HG03175 (cell line): Measurements from ENCODE around the gene IL7R.
A peak's percentile ranks its signal among the peaks of the same experiment; 100 is the strongest.

Experiments
- ATAC-seq: cut with Tn5 transposase; IDR thresholded peaks from one replicate; pipeline ENCODE4 v1.9.1; 2021; ENCODE audit warnings: mild to moderate bottlenecking, moderate library complexity; ENCODE audit not compliant: unreplicated experiment

The IL7R gene

GRCh38 chr5:35856765-35857351 is at the start of gene IL7R:
Gene IL7R (plus strand): TSS chr5:35856891. CDS start chr5:35856978, 87 bp downstream.
- peak; percentile 47 for ATAC-seq

GRCh38 chr5:35810601-35811000 is 46.1 kb upstream of the IL7R start:
- no peak for ATAC-seq

- no peak for ATAC-seq
Observed at GRCh38 chr5:35811108-35811741, 45.5 kb upstream of the IL7R start.

- ATAC-seq: no peak
Observed at GRCh38 chr5:35813521-35813920, 43.2 kb upstream of the IL7R start.

- ATAC-seq: no peak
Observed at GRCh38 chr5:35815089-35815936, 41.4 kb upstream of the IL7R start.

- ATAC-seq: no peak
Observed at GRCh38 chr5:35816881-35817521, 39.7 kb upstream of the IL7R start.

- no peak for ATAC-seq
Observed at GRCh38 chr5:35819026-35819425, 37.7 kb upstream of the IL7R start.

GRCh38 chr5:35819668-35820067 is 37.0 kb upstream of the IL7R start:
- no peak for ATAC-seq

- no peak for ATAC-seq
Observed at GRCh38 chr5:35820735-35821134, 36.0 kb upstream of the IL7R start.

- no peak for ATAC-seq
Observed at GRCh38 chr5:35821513-35821912, 35.2 kb upstream of the IL7R start.

- no peak for ATAC-seq
Observed at GRCh38 chr5:35822511-35822910, 34.2 kb upstream of the IL7R start.

GRCh38 chr5:35823347-35824098 is 33.2 kb upstream of the IL7R start:
- ATAC-seq: no peak

GRCh38 chr5:35826056-35826455 is 30.6 kb upstream of the IL7R start:
- no peak for ATAC-seq

- ATAC-seq: no peak
Observed at GRCh38 chr5:35826554-35826953, 30.1 kb upstream of the IL7R start.

- no peak for ATAC-seq
Observed at GRCh38 chr5:35828082-35828598, 28.6 kb upstream of the IL7R start.

GRCh38 chr5:35830587-35830986 is 26.1 kb upstream of the IL7R start:
- no peak for ATAC-seq

GRCh38 chr5:35832762-35833161 is 23.9 kb upstream of the IL7R start:
- no peak for ATAC-seq

GRCh38 chr5:35833224-35833623 is 23.5 kb upstream of the IL7R start:
- ATAC-seq: no peak

- no peak for ATAC-seq
Observed at GRCh38 chr5:35835796-35836742, 20.6 kb upstream of the IL7R start.
